Stomach (tissue), 9 donors: ENCODE measurements around the gene TAC3. TPM values are rescaled to one million over a fixed set of nuclear protein-coding genes. Genes with fewer than 3 reads are reported as not detected.
"Not testable (repeated sequence)": the region's sequence is repeated elsewhere in the genome, so short reads cannot be mapped to it uniquely, and the experiment has no call there.

ENCODE experiments used
- DNase-seq, 2 donors: peaks; one replicate each; pipeline versions ENCODE4 v3.0.0 to v3.0.0-alpha.2; 2013 to 2019
- H3K27ac ChIP-seq, 5 donors: fragments of 200-600 bp in 4 of 5; sonication (generic) in 4 of 5; one replicate each; pipeline ENCODE4 v1.5.1; 2013 to 2019; ENCODE audit warnings: mild to moderate bottlenecking in 1 of 5, moderate library complexity in 1 of 5
- H3K27me3 ChIP-seq, 3 donors: fragments of 200-600 bp; sonication (generic); one replicate each; pipeline ENCODE4 v1.5.1; 2017 to 2019; ENCODE audit warnings: mixed run types in 1 of 3
- H3K36me3 ChIP-seq, 4 donors: fragments of 200-600 bp; sonication (generic); 1 replicate in 3 of 4; 2 replicates in 1 of 4; pipeline ENCODE4 v1.5.1; 2016 to 2019
- H3K4me1 ChIP-seq, 4 donors: fragments of 200-600 bp; sonication (generic); one replicate each; pipeline ENCODE4 v1.5.1; 2016 to 2019
- H3K4me3 ChIP-seq, 4 donors: fragments of 200-600 bp; sonication (generic) in 3 of 4; one replicate each; pipeline ENCODE4 v1.5.1; 2016 to 2019; ENCODE audit warnings: mild to moderate bottlenecking in 1 of 4
- H3K9me3 ChIP-seq, 4 donors: fragments of 200-600 bp; sonication (generic); one replicate each; pipeline ENCODE4 v1.5.1; 2016 to 2019
- EP300 ChIP-seq: sonication (generic); formaldehyde crosslinking; IDR thresholded peaks from one replicate; pipeline ENCODE4 v1.6.1; 2017; ENCODE audit warnings: antibody characterized with exemption
- POLR2A ChIP-seq, 4 donors: fragments of 450-650 bp; IDR thresholded peaks; one replicate each; pipeline ENCODE4 v1.6.1; 2016; ENCODE audit warnings: antibody characterized with exemption in 4 of 4, control low read depth in 2 of 4, mild to moderate bottlenecking in 1 of 4, moderate library complexity in 1 of 4
- POLR2AphosphoS5 ChIP-seq, 3 donors: sonication (generic); formaldehyde crosslinking; IDR thresholded peaks; one replicate each; pipeline ENCODE4 v1.6.1; 2016; ENCODE audit warnings: antibody characterized with exemption in 3 of 3
- WGBS, 5 donors: extraction: QIAGEN DNeasy Blood & Tissue Kit in 3 of 5; methylation state at CpG; one replicate each; pipeline versions ENCODE4 v1.1.5 to v1.1.7; 2013 to 2018; 5-methylcytosine and 5-hydroxymethylcytosine counted together
- intact Hi-C: fragments of 100-400 bp; cut with DNase I; formaldehyde crosslinking; loops from one replicate; pipeline ENCODE4 v1.15.1; 2023; ENCODE audit warnings: low total_unique reads
- polyA plus RNA-seq, 3 donors: library from polyadenylated mRNA; stranded (reverse); fragments of 200-250 nt; gene quantifications; one replicate each; pipeline ENCODE4 v1.2.3, GENCODE V29; 2013
- total RNA-seq, 5 donors: library from RNA; depleted of rRNA; stranded (reverse); fragments of >200 nt; gene quantifications; one replicate each; pipeline versions ENCODE4 v1.1.0 to v1.2.3, GENCODE V29; 2014 to 2016
- TF ChIP-seq, protein P1 (sequence below), 7 experiments: fragments of 450-650 bp in 4 of 7; fragments of 200-600 bp in 3 of 7; sonication (generic) in 3 of 7; IDR thresholded peaks; one replicate each; pipeline ENCODE4 v1.5.1; 2016 to 2019; ENCODE audit warnings: antibody characterized with exemption in 7 of 7, control low read depth in 2 of 7, mild to moderate bottlenecking in 1 of 7
- donor health status: healthy with polysubstance abuse.
- donor health status: Bipolar disorder and iron deficiency.
- donor health status: healthy.

The TAC3 gene
- total and polyA plus RNA-seq, 8 donors = 0.62 to 19.8 (median 2.0) TPM; not detected in 3

DNA sequence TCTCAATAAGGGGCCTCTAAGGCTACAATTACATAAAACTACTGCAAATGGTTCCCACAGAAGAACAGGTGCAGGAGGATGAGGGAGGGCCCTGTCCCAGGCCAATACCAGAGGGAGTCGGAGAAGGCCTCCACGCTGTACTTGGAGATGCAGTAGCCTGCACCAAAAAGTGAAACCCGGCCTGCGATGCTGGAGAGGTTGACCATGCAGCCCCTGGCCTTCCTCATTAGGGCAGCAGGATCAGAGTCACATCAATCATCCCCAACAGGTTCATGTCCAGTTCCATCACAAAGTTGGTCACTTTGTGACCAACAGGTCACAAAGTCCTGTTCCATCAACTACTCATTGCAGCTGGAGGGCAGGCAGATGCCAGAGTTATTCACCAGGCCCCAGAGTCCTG is 32.9 kb downstream of the TAC3 start:
- DNase-seq = no peak
- Histone ChIP-seq H3K36me3 (no peaks in the 10 kb centered on the region), H3K9me3 (no peaks in the 10 kb centered on the region), H3K27ac (no peak overlapping the region), H3K4me1 (peaks cover 0 to 13% (median 10%) of the 10 kb centered on the region in 4 donors), H3K4me3 (no peak overlapping the region), H3K27me3 (no peaks in the 10 kb centered on the region)
- WGBS, 5 donors = 71 to 96% (median 91%) methylated on average over 4 of the region's 4 CpGs
- TF ChIP-seq POLR2A (IDR thresholded peaks at IDR 0.05) (no peak), POLR2AphosphoS5 (IDR thresholded peaks at IDR 0.05) (no peak)
- intact Hi-C loops = no loop called here

DNA sequence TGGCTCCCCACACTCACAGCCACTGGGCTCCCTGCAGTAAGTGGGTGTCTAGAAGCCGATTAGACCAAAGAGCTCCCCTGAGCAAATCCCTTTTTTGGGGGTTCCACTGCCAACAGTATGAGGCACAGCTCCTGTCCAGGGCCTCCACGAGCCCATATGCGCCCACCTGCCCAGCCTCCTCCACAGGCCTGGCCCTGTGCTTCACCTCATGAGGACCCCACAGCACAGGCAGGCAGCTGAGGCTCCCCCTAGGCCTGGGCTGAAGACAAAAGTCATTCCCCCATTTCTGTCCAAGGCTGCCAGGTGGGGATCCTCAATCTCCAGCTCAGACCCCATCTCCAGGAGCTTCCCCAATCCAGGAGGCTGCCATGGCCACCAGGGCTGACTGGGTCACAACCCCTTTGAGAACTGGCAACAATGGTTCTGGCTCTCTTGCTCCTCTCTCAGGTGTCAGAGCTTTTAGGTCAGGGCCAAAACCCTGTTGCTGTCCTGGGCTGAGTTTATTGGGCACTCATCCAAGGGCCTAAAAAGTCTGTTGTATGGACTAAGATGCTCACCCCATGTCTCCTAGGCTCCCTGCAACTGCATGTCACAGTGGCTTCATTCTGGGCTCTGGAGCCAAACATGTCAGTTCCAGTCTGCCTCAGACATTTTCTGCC is 33.6 kb downstream of the TAC3 start:
- H3K9me3 ChIP-seq, intact Hi-C loops, H3K4me1 ChIP-seq, H3K4me3 ChIP-seq, H3K27ac ChIP-seq, DNase-seq, H3K36me3 ChIP-seq, H3K27me3 ChIP-seq: not testable (repeated sequence)
- WGBS, 5 donors = 86 to 96% (median 90%) methylated on average over 2 to 3 of the region's 3 CpGs

DNA sequence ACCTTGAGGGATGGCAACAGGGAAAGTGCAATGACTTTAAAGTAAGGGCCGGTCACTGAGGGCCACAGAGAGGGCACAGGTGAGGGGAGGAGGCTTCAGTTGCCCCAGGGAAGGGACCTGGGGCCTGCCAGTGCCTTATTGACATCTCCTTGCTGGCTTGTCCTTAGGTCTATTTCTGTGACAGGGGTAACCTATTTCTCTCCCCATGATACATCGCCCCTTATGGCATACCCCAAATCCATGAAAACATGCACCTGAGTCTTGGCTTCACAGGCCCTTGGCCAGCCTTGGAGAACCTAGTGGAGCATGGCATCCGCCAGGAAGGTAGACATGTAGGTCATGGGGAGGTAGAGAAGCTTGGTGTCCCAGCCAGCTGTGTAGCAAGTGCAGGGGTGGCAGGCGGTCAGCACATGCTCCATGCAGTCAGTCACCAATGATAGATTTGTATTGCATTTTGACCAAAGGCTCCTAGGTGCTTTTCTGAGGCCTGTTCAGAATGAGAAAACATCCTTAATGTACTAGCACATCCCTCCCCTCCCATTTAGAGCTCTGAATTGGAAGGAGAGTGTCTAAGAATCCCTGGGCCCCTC is 35.3 kb downstream of the TAC3 start:
- WGBS, 5 donors = 94 to 99% (median 97%) methylated on average over 4 of the region's 4 CpGs
- no peaks in the 10 kb centered on the region for H3K36me3 ChIP-seq
- TF ChIP-seq POLR2A (IDR thresholded peaks at IDR 0.05) = no peak
- TF ChIP-seq EP300 = no peak
- TF ChIP-seq, protein P1, sequence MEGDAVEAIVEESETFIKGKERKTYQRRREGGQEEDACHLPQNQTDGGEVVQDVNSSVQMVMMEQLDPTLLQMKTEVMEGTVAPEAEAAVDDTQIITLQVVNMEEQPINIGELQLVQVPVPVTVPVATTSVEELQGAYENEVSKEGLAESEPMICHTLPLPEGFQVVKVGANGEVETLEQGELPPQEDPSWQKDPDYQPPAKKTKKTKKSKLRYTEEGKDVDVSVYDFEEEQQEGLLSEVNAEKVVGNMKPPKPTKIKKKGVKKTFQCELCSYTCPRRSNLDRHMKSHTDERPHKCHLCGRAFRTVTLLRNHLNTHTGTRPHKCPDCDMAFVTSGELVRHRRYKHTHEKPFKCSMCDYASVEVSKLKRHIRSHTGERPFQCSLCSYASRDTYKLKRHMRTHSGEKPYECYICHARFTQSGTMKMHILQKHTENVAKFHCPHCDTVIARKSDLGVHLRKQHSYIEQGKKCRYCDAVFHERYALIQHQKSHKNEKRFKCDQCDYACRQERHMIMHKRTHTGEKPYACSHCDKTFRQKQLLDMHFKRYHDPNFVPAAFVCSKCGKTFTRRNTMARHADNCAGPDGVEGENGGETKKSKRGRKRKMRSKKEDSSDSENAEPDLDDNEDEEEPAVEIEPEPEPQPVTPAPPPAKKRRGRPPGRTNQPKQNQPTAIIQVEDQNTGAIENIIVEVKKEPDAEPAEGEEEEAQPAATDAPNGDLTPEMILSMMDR (IDR thresholded peaks at IDR 0.05) = no peak
- TF ChIP-seq POLR2AphosphoS5 (IDR thresholded peaks at IDR 0.05) = no peak
- H3K9me3 ChIP-seq = no peaks in the 10 kb centered on the region
- no peaks in the 10 kb centered on the region for H3K4me1 ChIP-seq
- H3K27me3 ChIP-seq = no peaks in the 10 kb centered on the region
- intact Hi-C loops = no loop called here
- H3K27ac ChIP-seq = no peak overlapping the region
- H3K4me3 ChIP-seq = no peak overlapping the region
- DNase-seq = no peak

DNA sequence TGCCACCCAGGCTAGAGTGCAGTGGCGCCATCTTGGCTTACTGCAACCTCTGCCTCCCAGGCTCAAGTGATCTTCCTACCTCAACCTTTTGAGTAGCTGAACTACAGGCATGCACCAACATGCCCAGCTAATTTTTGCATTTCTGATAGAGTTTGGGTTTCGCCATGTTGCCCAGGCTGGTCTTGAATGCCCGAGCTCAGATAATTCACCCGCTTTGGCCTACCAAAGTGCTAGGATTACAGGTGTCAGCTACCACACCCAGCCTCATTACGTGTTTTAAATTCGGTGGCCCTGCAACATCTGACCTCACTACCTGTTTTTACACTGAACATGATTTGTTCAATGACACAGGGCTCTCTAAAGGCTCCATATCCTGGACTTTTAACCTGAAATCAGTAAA is 36.1 kb downstream of the TAC3 start:
- Histone ChIP-seq H3K9me3 (no peaks in the 10 kb centered on the region), H3K4me1 (no peaks in the 10 kb centered on the region), H3K27me3 (no peaks in the 10 kb centered on the region), H3K36me3 (no peaks in the 10 kb centered on the region), H3K27ac (no peak overlapping the region), H3K4me3 (no peak overlapping the region)
- intact Hi-C loops = no loop called here
- no peak for DNase-seq
- TF ChIP-seq, protein P1 (IDR thresholded peaks at IDR 0.05) = no peak
- no peak for TF ChIP-seq POLR2AphosphoS5 (IDR thresholded peaks at IDR 0.05)
- TF ChIP-seq POLR2A (IDR thresholded peaks at IDR 0.05) = no peak
- TF ChIP-seq EP300 = no peak
- WGBS, 5 donors = 92 to 98% (median 96%) methylated on average over 6 of the region's 6 CpGs

DNA sequence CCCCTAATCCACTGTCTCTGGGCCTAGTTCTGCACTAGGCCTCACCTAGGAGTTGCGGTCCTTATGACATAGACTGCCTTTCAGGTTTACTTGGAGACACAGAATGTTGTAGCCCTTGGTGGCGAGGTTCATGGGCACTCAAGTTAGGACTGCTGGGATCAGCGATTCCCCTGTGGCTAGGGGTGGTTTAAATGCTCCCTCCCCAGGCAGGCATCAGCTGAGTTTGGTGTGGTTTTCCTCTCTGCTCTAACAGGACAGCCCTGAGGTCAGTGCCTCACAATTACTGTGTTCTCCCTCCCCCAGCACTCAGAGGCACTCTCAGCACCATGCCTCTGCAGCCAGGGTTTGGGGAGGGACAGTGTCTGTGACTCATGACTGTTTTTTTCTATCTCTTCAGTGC is 36.7 kb downstream of the TAC3 start:
- Histone ChIP-seq H3K4me1 (no peaks in the 10 kb centered on the region), H3K9me3 (no peaks in the 10 kb centered on the region), H3K4me3 (no peak overlapping the region), H3K27ac (no peak overlapping the region), H3K36me3 (no peaks in the 10 kb centered on the region), H3K27me3 (no peaks in the 10 kb centered on the region)
- no peak for TF ChIP-seq POLR2AphosphoS5 (IDR thresholded peaks at IDR 0.05)
- TF ChIP-seq POLR2A (IDR thresholded peaks at IDR 0.05) = no peak
- TF ChIP-seq, protein P1 (IDR thresholded peaks at IDR 0.05) = no peak
- no peak for TF ChIP-seq EP300
- 94 to 100% (median 96%) methylated on average over 3 of the region's 3 CpGs for WGBS, 5 donors
- no peak for DNase-seq
- intact Hi-C loops = no loop called here
